ENCODE results near the gene ZMYND12. TPM values are rescaled to one million over a fixed set of nuclear protein-coding genes. Genes with fewer than 3 reads are reported as not detected.

Gene ZMYND12
- total and polyA plus RNA-seq, 2 donors from 2014 or later, result 1.9 to 17.7 TPM

DNA sequence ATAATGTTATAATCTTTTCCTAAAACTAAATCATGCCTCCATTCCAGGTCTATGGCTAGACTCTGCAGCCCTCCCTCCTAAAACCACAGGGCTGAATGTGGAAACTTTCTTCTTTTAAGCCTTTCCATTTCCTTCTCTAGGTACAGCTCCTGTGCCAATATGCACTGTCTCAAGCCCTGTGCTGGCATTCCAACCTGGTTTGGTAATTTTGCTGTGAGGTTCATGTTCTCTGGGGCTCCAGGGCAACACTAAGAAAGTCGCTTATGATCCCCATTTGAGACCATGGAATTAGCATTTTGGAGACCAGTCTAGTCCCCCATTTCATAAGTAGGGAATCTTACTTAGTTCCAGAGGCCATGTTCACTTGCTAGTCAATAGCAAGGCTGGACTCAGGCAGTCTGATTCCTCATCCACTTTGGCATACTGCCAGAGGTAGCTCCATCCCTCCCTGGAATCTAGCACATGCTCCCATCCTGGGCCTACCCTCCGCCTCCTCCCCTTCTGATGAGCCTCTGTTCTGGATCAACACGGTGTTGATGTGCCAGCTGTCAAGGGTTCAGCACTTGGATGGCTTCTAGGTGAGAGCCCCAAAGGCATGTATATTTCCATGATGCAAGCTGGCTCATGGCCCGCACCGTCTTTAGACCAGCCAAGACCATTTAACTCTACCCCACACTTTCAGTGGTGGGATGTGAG, 36.5 kb downstream of the ZMYND12 start:
- TF ChIP-seq, protein P1, sequence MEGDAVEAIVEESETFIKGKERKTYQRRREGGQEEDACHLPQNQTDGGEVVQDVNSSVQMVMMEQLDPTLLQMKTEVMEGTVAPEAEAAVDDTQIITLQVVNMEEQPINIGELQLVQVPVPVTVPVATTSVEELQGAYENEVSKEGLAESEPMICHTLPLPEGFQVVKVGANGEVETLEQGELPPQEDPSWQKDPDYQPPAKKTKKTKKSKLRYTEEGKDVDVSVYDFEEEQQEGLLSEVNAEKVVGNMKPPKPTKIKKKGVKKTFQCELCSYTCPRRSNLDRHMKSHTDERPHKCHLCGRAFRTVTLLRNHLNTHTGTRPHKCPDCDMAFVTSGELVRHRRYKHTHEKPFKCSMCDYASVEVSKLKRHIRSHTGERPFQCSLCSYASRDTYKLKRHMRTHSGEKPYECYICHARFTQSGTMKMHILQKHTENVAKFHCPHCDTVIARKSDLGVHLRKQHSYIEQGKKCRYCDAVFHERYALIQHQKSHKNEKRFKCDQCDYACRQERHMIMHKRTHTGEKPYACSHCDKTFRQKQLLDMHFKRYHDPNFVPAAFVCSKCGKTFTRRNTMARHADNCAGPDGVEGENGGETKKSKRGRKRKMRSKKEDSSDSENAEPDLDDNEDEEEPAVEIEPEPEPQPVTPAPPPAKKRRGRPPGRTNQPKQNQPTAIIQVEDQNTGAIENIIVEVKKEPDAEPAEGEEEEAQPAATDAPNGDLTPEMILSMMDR (IDR thresholded peaks at IDR 0.05; ENCODE audit: borderline replicate concordance, extremely low read depth, insufficient read depth), result no peak
- H3K36me3 ChIP-seq (ENCODE audit: control insufficient read depth in 2 of 3, insufficient read depth in 3 of 3, low read length in 3 of 3), result no peaks in the 10 kb centered on the region
- H3K4me1 ChIP-seq (ENCODE audit: control insufficient read depth in 2 of 3, insufficient read depth in 2 of 3, low read depth in 1 of 3, low read length in 3 of 3), result no peaks in the 10 kb centered on the region
- DNase-seq (peak in 1 of 5 donors; percentile 39), FAIRE-seq (no peak)
- no peaks in the 10 kb centered on the region for H3K9me3 ChIP-seq (ENCODE audit: control insufficient read depth in 2 of 3, insufficient read depth in 1 of 3, low read length in 3 of 3)
- H3K27ac ChIP-seq (ENCODE audit: low read depth in 2 of 2, low read length in 2 of 2), result no peak overlapping the region
- intact Hi-C loops (cut with DNase I), result no loop called here
- no peak overlapping the region for H3K9ac ChIP-seq (ENCODE audit: low read length in 3 of 3)
- H3K4me3 ChIP-seq (ENCODE audit: low read length in 3 of 3), result no peak overlapping the region
- H3K27me3 ChIP-seq (ENCODE audit: control insufficient read depth, insufficient read depth, low read length), result no peaks in the 10 kb centered on the region

DNA sequence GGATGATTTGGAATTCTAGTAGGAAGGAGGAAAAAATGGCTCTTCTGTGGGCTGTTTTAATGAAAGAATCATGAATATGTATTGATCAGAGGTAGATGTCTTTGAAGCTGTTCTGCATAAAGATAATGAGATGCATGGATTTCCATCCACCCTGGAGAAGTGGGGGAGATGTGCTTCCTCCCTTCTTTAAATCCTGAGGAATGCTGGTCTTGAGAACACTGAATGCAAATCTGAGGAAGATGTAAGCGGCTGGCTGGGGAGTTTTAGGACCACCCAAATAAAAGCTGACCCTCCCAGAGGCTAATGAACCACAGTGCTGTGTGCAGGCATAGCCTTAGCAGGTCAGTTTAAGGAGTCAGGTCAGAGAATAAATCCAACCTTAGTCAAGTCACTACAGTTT, 37.3 kb downstream of the ZMYND12 start:
- intact Hi-C loops (cut with DNase I), result no loop called here
- H3K9me3 ChIP-seq (ENCODE audit: control insufficient read depth in 2 of 3, insufficient read depth in 1 of 3, low read length in 3 of 3), result no peaks in the 10 kb centered on the region
- no peaks in the 10 kb centered on the region for H3K36me3 ChIP-seq (ENCODE audit: control insufficient read depth in 2 of 3, insufficient read depth in 3 of 3, low read length in 3 of 3)
- H3K9ac ChIP-seq (ENCODE audit: low read length in 3 of 3), result no peak overlapping the region
- H3K4me1 ChIP-seq (ENCODE audit: control insufficient read depth in 2 of 3, insufficient read depth in 2 of 3, low read depth in 1 of 3, low read length in 3 of 3), result no peaks in the 10 kb centered on the region
- H3K4me3 ChIP-seq (ENCODE audit: low read length in 3 of 3), result no peak overlapping the region
- H3K27ac ChIP-seq (ENCODE audit: low read depth in 2 of 2, low read length in 2 of 2), result no peak overlapping the region
- FAIRE-seq (no peak), DNase-seq (no peak)
- TF ChIP-seq, protein P1 (IDR thresholded peaks at IDR 0.05; ENCODE audit: borderline replicate concordance, extremely low read depth, insufficient read depth), result no peak
- no peaks in the 10 kb centered on the region for H3K27me3 ChIP-seq (ENCODE audit: control insufficient read depth, insufficient read depth, low read length)

- Histone ChIP-seq H3K4me1 (ENCODE audit: control insufficient read depth in 2 of 3, insufficient read depth in 2 of 3, low read depth in 1 of 3, low read length in 3 of 3) (no peaks in the 10 kb centered on the region), H3K27me3 (ENCODE audit: control insufficient read depth, insufficient read depth, low read length) (no peaks in the 10 kb centered on the region), H3K36me3 (ENCODE audit: control insufficient read depth in 2 of 3, insufficient read depth in 3 of 3, low read length in 3 of 3) (no peaks in the 10 kb centered on the region), H3K9ac (ENCODE audit: low read length in 3 of 3) (no peak overlapping the region), H3K4me3 (ENCODE audit: low read length in 3 of 3) (no peak overlapping the region), H3K9me3 (ENCODE audit: control insufficient read depth in 2 of 3, insufficient read depth in 1 of 3, low read length in 3 of 3) (no peaks in the 10 kb centered on the region), H3K27ac (ENCODE audit: low read depth in 2 of 2, low read length in 2 of 2) (no peak overlapping the region)
- TF ChIP-seq, protein P1 (IDR thresholded peaks at IDR 0.05; ENCODE audit: borderline replicate concordance, extremely low read depth, insufficient read depth), result no peak
- intact Hi-C loops (cut with DNase I), result no loop called here
- DNase-seq (no peak), FAIRE-seq (no peak)
Observed at GRCh38 chr1:42417166-42417565, 38.7 kb downstream of the ZMYND12 start.
